Activated T-cell treated with anti-CD3 and anti-CD28 coated beads, Interleukin-2, amount 50 U/mL, for 4 hours (primary cell): Measurements from ENCODE around the gene INPP5D. TPM values are rescaled to one million over a fixed set of nuclear protein-coding genes. Genes with fewer than 3 reads are reported as not detected.
"Not testable (repeated sequence)": the region's sequence is repeated elsewhere in the genome, so short reads cannot be mapped to it uniquely, and the experiment has no call there.

ENCODE experiments used
- ATAC-seq, 2 donors: fragments of 200-7000 bp; cut with Tn5 transposase; one replicate each; pipeline ENCODE4 v1.10.0; 2021
- DNase-seq: peaks from one replicate; pipeline ENCODE4 v3.0.0-alpha.2; 2020
- H3K27me3 Mint-ChIP-seq: one replicate; pipeline ENCODE4 v1.8.0; 2021; ENCODE audit warnings: low read depth, mixed read lengths
- H3K36me3 Mint-ChIP-seq: one replicate; pipeline ENCODE4 v1.8.0; 2022; ENCODE audit warnings: mixed read lengths; ENCODE audit not compliant: insufficient read depth
- H3K4me1 Mint-ChIP-seq: one replicate; pipeline ENCODE4 v1.8.0; 2021; ENCODE audit warnings: low read depth, mixed read lengths
- H3K4me3 Mint-ChIP-seq: one replicate; pipeline ENCODE4 v1.8.0; 2021; ENCODE audit warnings: mild to moderate bottlenecking, moderate library complexity, mixed read lengths
- H3K9me3 Mint-ChIP-seq: one replicate; pipeline ENCODE4 v1.8.0; 2021; ENCODE audit warnings: mixed read lengths
- total RNA-seq, 3 donors: library from RNA; stranded (reverse); gene quantifications; one replicate each; pipeline ENCODE4 v1.2.1, GENCODE V29; 2021

Gene INPP5D
- total RNA-seq, 3 donors from 2014 or later = 31.2 to 35.5 (median 31.7) TPM

- H3K4me3 Mint-ChIP-seq = no peak overlapping the region
- H3K27me3 Mint-ChIP-seq = no peaks in the 10 kb centered on the region
- no peaks in the 10 kb centered on the region for H3K9me3 Mint-ChIP-seq
- no peaks in the 10 kb centered on the region for H3K4me1 Mint-ChIP-seq
- DNase-seq = no peak
- peaks cover 38% of the 10 kb centered on the region for H3K36me3 Mint-ChIP-seq
- ATAC-seq = no peak
Measured at GRCh38 chr2:233171344-233171743, 111.2 kb downstream of the INPP5D start.

DNA sequence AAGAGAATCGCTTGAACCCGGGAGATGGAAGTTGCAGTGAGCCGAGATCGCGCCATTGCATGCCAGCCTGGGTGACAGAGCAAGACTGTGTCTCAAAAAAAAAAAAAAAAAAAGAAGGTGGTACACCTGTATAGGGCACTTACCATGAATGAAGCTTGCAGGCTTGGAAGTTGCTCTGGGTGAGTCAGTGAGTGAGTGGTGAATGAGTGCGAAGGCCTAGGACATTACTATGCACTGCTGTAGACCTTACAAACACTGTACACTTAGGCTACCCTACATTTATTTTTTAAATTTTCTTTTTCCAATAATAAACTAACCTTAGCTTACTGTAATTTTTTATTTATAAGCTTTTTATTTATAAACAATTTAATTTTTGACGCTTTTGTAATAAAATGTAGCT, 113.0 kb downstream of the INPP5D start:
- Mint-ChIP-seq H3K9me3 (no peaks in the 10 kb centered on the region), H3K27me3 (no peaks in the 10 kb centered on the region), H3K36me3 (peaks cover 47% of the 10 kb centered on the region), H3K4me3 (no peak overlapping the region), H3K4me1 (no peaks in the 10 kb centered on the region)
- DNase-seq = no peak
- ATAC-seq = no peak

- no peaks in the 10 kb centered on the region for H3K4me1 Mint-ChIP-seq
- ATAC-seq (no peak), DNase-seq (no peak)
- peaks cover 47% of the 10 kb centered on the region for H3K36me3 Mint-ChIP-seq
- no peaks in the 10 kb centered on the region for H3K27me3 Mint-ChIP-seq
- no peaks in the 10 kb centered on the region for H3K9me3 Mint-ChIP-seq
- no peak overlapping the region for H3K4me3 Mint-ChIP-seq
Measured at GRCh38 chr2:233174137-233174536, 114.0 kb downstream of the INPP5D start.

DNA sequence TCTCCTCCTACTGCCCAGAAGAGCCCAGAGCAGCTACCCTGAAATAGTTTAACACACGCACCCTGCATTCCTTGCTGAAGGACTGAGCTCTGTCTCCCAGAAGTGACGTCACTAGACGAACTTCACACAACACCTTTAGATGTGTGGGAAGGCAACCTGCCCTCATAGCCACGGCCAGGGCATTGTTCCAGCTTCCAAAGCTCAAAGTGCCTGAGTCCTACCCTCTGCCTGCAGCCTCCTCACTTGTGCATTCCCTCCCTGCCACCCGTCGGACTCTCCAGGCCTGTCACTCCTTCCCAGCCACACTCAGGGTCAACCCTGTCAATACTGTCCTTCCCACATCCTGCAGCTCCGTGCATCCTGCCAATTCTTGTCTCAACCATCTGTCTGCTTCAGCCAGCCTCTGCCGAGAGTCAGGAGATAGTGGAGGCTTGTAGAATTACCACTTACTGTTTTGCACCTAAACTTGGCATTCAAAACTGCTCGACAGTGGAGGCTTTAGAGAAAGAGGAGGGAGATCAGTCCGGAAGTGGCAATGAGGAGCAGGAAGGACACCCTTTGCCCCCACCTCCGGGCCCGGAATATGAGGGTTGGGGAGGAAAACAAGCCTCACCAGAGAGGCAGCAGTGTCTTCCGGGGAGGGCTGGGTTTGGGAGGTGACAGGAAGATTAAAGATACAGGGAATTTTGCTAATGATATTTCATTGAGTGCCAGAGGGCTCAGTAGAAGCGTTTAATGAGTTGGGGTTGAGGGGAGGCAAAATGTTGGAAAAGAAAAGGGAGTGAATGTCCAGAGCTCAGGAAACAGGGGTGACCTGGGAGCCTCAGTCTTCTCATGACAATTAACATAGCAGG, 119.1 kb downstream of the INPP5D start:
- Mint-ChIP-seq H3K9me3 (no peaks in the 10 kb centered on the region), H3K36me3 (peaks cover 48% of the 10 kb centered on the region), H3K4me3 (no peak overlapping the region), H3K4me1 (no peaks in the 10 kb centered on the region), H3K27me3 (no peaks in the 10 kb centered on the region)
- DNase-seq (no peak), ATAC-seq (no peak)

DNA sequence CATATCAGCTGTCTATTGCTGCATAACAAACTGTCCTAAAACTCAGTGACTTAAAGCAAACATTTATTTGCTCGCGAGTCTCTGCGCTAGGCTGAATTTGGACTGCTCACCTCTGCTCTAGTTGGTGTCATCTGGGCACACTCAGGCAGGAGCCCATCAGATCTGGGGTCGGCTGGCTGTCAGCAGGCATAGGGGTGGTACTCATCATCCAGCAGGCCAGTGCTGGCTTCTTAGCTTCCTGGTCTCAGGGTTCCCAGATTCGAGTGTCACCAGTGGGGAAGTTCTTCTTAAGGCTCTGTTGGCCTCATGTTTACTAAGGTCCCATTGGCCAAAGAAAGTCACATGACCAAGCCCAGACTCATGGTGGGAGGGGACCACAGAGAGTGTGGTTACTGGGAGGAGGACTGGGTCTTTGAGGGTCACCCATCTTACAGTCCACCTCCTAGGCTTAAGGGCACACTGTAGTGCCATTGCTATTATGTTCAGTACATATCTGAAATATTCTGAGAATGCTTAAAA, 119.8 kb downstream of the INPP5D start:
- Mint-ChIP-seq H3K9me3 (no peaks in the 10 kb centered on the region), H3K36me3 (peaks cover 50% of the 10 kb centered on the region), H3K4me1 (no peaks in the 10 kb centered on the region), H3K27me3 (no peaks in the 10 kb centered on the region), H3K4me3 (no peak overlapping the region)
- ATAC-seq (no peak), DNase-seq (no peak)

DNA sequence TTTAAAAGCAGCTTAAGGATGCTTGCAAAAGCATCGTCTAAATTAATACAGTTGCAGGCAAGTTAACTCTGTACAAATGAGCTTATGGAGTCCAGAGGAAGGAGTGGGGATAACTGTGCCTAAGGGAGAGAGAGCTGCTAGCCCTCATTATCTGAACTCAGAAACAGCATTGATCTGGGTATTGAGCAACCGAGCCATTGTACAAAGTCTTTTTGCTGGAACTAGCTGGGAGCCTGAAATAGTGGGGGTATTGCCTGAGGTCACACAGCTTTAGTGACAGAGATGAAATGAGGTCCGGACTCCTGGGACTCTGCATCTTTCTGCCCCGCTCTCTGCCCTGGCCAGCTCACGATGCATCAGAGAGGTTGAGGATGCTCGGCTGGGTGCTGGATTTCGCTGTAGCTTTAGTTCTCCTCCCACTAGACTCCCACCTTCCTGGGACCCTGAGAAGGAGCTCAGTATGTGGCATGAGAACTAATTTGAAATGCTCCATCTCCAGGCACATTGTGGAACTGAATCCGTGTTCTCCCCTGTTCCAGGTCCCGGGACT, 123.8 kb downstream of the INPP5D start:
- H3K4me3 Mint-ChIP-seq = no peak overlapping the region
- H3K4me1 Mint-ChIP-seq = no peaks in the 10 kb centered on the region
- DNase-seq = no peak
- peaks cover 58% of the 10 kb centered on the region for H3K36me3 Mint-ChIP-seq
- H3K27me3 Mint-ChIP-seq = no peaks in the 10 kb centered on the region
- no peak for ATAC-seq
- no peaks in the 10 kb centered on the region for H3K9me3 Mint-ChIP-seq

DNA sequence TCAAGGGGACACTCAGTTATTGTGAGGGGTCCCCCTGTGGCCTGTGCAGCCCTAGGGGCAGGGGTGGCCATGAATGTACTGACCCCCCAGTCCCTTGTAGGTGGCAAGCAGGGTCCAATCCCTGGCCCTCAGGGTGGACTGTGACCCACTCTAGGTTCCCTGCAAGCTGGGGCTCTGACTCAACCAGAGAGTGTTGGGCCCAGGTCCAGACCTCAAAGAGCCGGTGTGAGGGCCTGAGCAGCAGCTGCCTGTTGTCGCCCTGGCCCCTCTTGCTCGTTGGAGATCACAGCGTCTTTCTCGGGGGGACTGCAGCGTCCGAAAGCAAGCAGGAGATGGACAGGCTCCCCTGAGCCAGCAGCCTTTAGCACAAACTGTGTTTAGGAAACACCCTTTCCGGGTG, 124.5 kb downstream of the INPP5D start:
- Mint-ChIP-seq H3K36me3 (peaks cover 56% of the 10 kb centered on the region), H3K4me3 (no peak overlapping the region)
- no peak for DNase-seq

DNA sequence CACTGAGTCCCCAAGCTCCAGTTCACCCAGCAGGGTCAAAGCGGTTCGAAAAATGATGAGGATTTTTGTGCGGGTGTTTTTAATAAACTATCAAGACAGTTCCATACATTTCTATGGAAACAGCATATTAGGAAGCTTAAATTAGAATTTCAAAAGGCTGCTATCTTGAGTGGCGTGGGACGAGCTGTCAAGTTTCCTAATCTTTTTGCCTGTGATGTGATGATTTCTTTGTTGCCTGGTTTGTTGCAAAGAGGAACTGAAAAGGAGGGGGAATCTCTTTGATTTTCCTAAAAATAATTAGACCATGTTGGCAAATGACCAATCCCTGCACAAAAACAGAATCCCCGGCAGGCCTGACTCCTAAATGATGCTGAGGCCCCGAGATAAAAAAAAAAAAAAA, 125.2 kb downstream of the INPP5D start:
- Mint-ChIP-seq H3K36me3 (peaks cover 56% of the 10 kb centered on the region), H3K4me3 (no peak overlapping the region), H3K27me3 (no peaks in the 10 kb centered on the region), H3K9me3 (no peaks in the 10 kb centered on the region), H3K4me1 (no peaks in the 10 kb centered on the region)
- DNase-seq (no peak), ATAC-seq (no peak)

More for the DNA sequence above, 124.5 kb downstream of the INPP5D start:
- Mint-ChIP-seq H3K27me3 (no peaks in the 10 kb centered on the region), H3K4me1 (no peaks in the 10 kb centered on the region), H3K9me3 (no peaks in the 10 kb centered on the region)
- no peak for ATAC-seq

DNA sequence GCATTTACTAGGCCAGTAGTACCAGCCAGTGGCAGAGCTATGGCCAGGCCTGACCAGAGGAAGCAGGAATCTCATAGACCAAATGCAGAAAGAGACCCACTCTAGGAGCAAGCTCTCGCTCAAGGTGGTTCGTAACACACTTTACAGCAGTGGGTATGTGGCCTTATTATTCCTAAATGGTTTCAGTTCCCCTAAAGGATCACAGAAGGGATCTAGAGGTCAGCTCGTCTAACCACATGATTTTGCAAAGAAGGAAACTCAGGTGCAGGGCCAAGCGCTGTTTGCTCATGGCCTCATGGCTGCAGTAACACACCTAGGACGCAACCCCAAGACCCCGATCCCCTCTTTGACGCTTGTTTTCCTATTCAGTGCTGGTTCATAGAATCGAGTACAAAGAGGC, 125.8 kb downstream of the INPP5D start:
- no peak for DNase-seq
- no peaks in the 10 kb centered on the region for H3K9me3 Mint-ChIP-seq
- no peaks in the 10 kb centered on the region for H3K27me3 Mint-ChIP-seq
- no peak for ATAC-seq
- no peaks in the 10 kb centered on the region for H3K4me1 Mint-ChIP-seq
- no peak overlapping the region for H3K4me3 Mint-ChIP-seq
- H3K36me3 Mint-ChIP-seq = peaks cover 58% of the 10 kb centered on the region

DNA sequence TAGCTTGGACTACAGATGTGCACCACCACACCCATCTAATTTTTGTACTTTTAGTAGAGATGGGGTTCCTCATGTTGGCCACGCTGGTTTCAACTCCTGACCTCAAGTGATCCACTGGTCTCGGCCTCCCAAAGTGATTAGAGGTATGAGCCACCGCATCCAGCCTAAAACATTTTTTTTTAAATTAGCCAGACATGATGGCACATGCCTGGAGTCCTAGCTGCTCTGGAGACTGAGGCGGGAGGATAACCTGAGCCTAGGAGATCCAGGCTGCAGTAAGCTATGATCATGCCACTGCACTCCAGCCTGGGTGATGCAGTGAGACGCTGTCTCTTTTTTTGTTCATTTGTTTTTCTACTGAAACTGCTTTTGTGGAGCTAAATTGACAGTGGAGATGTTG, 126.7 kb downstream of the INPP5D start:
- no peak for ATAC-seq
- Mint-ChIP-seq H3K4me3 (no peak overlapping the region), H3K27me3 (no peaks in the 10 kb centered on the region), H3K4me1 (no peaks in the 10 kb centered on the region), H3K36me3 (peaks cover 57% of the 10 kb centered on the region), H3K9me3 (no peaks in the 10 kb centered on the region)
- no peak for DNase-seq

- no peak for DNase-seq
- H3K36me3 Mint-ChIP-seq = peaks cover 60% of the 10 kb centered on the region
- no peaks in the 10 kb centered on the region for H3K4me1 Mint-ChIP-seq
- no peaks in the 10 kb centered on the region for H3K27me3 Mint-ChIP-seq
- no peak overlapping the region for H3K4me3 Mint-ChIP-seq
- H3K9me3 Mint-ChIP-seq = no peaks in the 10 kb centered on the region
- no peak for ATAC-seq
Measured at GRCh38 chr2:233189025-233189424, 128.9 kb downstream of the INPP5D start.

GRCh38 chr2:233191016-233191415, 130.9 kb downstream of the INPP5D start:
- DNase-seq, ATAC-seq, H3K27me3 Mint-ChIP-seq, H3K4me1 Mint-ChIP-seq, H3K4me3 Mint-ChIP-seq, H3K9me3 Mint-ChIP-seq: not testable (repeated sequence)
- peaks cover 50% of the 10 kb centered on the region for H3K36me3 Mint-ChIP-seq

- Mint-ChIP-seq H3K9me3 (no peaks in the 10 kb centered on the region), H3K4me1 (no peaks in the 10 kb centered on the region), H3K27me3 (no peaks in the 10 kb centered on the region), H3K36me3 (peaks cover 50% of the 10 kb centered on the region), H3K4me3 (no peak overlapping the region)
- ATAC-seq (no peak), DNase-seq (no peak)
Measured at GRCh38 chr2:233193738-233194137, 133.6 kb downstream of the INPP5D start.

GRCh38 chr2:233195027-233195426, 134.9 kb downstream of the INPP5D start:
- no peaks in the 10 kb centered on the region for H3K9me3 Mint-ChIP-seq
- no peaks in the 10 kb centered on the region for H3K4me1 Mint-ChIP-seq
- DNase-seq = no peak
- H3K36me3 Mint-ChIP-seq = peaks cover 47% of the 10 kb centered on the region
- H3K27me3 Mint-ChIP-seq = no peaks in the 10 kb centered on the region
- ATAC-seq = no peak
- H3K4me3 Mint-ChIP-seq = no peak overlapping the region

GRCh38 chr2:233197022-233197421, 136.9 kb downstream of the INPP5D start:
- no peak for ATAC-seq
- Mint-ChIP-seq H3K36me3 (peaks cover 47% of the 10 kb centered on the region), H3K4me1 (no peaks in the 10 kb centered on the region), H3K27me3 (no peaks in the 10 kb centered on the region), H3K9me3 (no peaks in the 10 kb centered on the region), H3K4me3 (no peak overlapping the region)
- no peak for DNase-seq
